ENCODE results near the gene TUBGCP6.
A peak's percentile ranks its signal among the peaks of the same experiment; 100 is the strongest.
"Not testable (repeated sequence)": the region's sequence is repeated elsewhere in the genome, so short reads cannot be mapped to it uniquely, and the experiment has no call there.

Gene TUBGCP6

GRCh38 chr22:50208939-50209892 is 35.6 kb downstream of the TUBGCP6 start:
- in situ Hi-C loops (cut with HindIII; ENCODE audit: low sequenced_read_pairs): no loop called here
- H3K4me3 ChIP-seq (ENCODE audit: low read depth, low read length): no peak overlapping the region
- DNase-seq (ENCODE audit: low read depth, low spot score): no peak
- no peak for TF ChIP-seq CTCF (IDR thresholded peaks at IDR 0.05; ENCODE audit: low read depth, low read length)

DNA sequence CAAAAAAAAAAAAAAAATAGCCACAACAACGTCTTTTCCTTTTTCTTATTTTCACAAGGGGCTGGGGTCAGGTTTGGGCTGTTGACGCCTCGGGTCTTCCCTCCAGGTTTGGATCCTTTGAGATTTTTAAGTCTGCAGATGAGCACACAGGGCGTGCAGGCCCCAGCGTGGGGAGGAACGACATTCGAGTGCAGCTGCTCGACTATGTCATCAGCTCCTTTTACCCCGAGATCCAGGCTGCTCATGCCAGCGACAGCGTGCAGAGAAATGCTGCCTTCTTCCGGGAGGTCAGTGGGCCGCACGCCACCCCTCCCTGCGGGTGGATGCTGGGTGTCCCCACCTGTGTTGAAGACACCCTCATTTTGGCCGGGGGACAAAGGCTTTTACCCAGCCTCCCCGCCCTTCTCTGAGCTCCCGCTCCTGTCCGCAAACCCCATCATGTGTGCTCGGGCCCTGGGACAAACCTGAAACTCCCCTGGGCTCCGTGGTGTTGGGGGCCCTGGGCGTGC is 36.3 kb downstream of the TUBGCP6 start:
- no peak for DNase-seq (ENCODE audit: low read depth, low spot score)
- in situ Hi-C loops (cut with HindIII; ENCODE audit: low sequenced_read_pairs): no loop called here
- TF ChIP-seq CTCF (IDR thresholded peaks at IDR 0.05; ENCODE audit: low read depth, low read length): no peak
- no peak overlapping the region for H3K4me3 ChIP-seq (ENCODE audit: low read depth, low read length)

DNA sequence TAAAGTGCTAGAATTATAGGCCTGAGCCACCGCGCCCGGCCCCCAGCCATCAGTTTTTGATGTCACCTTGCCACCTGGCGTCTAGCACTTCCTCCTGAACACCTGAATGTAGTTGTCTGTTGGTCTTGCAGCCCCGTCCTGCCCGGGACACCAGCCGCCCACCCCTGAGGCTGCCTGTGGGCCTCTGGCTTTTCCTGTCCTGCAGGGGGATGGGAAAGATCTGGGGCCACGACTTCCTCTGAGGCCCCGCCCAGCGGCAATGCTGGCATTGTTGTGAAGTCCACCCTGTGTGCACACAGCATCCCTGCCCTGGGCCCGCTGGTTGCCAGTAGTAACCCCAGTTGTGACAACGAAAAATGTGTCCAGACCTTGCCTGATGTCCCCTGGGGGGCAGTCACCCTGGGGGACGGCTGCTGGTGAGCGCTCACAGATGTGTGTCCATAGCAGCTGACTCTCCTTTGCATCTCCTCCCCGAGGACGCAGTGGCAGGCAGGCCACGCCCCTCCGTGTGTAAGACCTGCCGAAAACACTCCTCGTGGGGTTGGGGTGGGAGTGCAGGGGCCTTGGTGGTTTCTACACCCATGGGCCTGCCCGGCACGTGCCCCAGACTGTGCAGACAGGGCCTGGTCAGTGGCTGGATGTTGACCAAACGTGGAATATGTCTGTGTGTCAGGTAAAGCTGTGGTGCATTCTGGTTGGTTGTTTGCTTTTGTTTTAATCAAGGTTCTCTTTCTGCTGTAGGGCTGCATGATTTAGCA is 37.3 kb downstream of the TUBGCP6 start:
- no peak overlapping the region for H3K4me3 ChIP-seq (ENCODE audit: low read depth, low read length)
- in situ Hi-C loops (cut with HindIII; ENCODE audit: low sequenced_read_pairs): no loop called here
- DNase-seq (ENCODE audit: low read depth, low spot score): no peak
- no peak for TF ChIP-seq CTCF (IDR thresholded peaks at IDR 0.05; ENCODE audit: low read depth, low read length)

GRCh38 chr22:50206599-50206998 is 38.2 kb downstream of the TUBGCP6 start:
- DNase-seq (ENCODE audit: low read depth, low spot score): no peak
- in situ Hi-C loops (cut with HindIII; ENCODE audit: low sequenced_read_pairs): no loop called here
- TF ChIP-seq CTCF (IDR thresholded peaks at IDR 0.05; ENCODE audit: low read depth, low read length): peak; percentile 60
- H3K4me3 ChIP-seq (ENCODE audit: low read depth, low read length): no peak overlapping the region

DNA sequence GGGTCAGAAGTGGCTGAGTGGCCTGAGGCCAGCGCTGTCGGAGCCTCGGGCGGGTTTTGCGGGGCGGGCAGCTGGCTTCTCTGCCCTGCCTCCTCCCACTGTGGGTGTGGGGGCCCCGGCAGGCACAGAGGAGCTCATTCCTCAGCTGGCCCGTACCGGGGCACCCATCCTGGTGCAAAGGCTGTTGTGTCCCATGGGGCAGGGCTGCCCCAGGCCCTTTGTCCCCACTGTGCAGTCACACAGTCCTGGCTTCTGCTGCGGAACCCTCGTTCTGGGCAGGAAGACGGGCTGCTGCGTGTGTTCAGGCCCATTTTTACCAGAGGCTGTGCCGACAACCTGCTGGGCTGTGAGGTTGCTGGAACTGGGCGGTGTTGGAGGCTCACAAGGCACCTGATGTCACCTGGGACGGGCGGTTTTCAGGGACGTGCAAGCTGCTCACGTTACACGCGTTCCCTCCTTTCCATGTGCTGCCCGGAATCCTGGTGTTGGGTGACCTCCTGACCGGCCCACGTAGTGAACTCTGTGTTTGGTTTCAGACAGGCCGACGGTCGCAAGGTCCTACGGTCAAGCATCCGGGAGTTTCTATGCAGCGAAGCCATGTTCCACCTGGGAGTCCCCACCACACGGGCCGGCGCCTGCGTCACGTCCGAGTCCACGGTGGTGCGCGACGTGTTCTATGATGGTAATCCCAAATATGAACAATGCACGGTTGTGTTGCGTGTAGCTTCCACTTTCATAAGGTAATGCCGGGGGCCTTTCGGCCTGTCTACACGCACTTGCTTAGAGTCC is 38.8 kb downstream of the TUBGCP6 start:
- no peak for TF ChIP-seq CTCF (IDR thresholded peaks at IDR 0.05; ENCODE audit: low read depth, low read length)
- H3K4me3 ChIP-seq (ENCODE audit: low read depth, low read length): no peak overlapping the region
- in situ Hi-C loops (cut with HindIII; ENCODE audit: low sequenced_read_pairs): no loop called here
- DNase-seq (ENCODE audit: low read depth, low spot score): no peak

GRCh38 chr22:50204998-50205397 is 39.8 kb downstream of the TUBGCP6 start:
- in situ Hi-C loops (cut with HindIII; ENCODE audit: low sequenced_read_pairs); H3K4me3 ChIP-seq (ENCODE audit: low read depth, low read length); DNase-seq (ENCODE audit: low read depth, low spot score): not testable (repeated sequence)
